ENCODE results near the gene RHOT2.

Gene RHOT2

DNA sequence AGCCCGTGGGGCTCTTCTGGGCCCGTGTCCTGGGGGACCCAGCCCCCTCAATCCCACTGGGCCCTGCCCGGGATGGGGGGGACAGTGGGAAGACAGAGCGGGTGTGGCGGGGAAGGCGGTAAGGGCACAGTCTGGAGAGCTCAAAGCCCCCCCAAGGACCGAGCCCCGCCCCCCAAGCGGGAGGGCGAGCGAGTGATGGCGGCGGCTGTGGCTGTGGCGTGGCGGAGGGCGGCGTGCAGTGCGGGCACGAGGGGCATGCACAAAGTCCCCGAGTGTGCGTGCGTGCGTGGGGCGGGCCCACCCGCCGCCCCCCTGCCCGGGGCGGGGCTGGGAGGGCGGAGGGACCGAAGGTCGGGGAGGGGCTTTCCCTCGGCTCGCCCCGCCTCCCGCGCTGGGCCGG is 25.8 kb downstream of the RHOT2 start:
- Histone ChIP-seq H3K27ac (no peak overlapping the region), H3K9ac (no peak overlapping the region), H4K20me1 (ENCODE audit: insufficient read depth) (no peaks in the 10 kb centered on the region), H3K27me3 (ENCODE audit: insufficient read depth, low read depth) (peaks cover 59% of the 10 kb centered on the region), H3K36me3 (ENCODE audit: insufficient read depth) (no peaks in the 10 kb centered on the region), H3K4me3 (IDR thresholded peaks at IDR 0.05; ENCODE audit: insufficient read depth, low read depth, low read length) (no peak overlapping the region), H2AFZ (ENCODE audit: low read depth) (no peak overlapping the region), H3K79me2 (ENCODE audit: insufficient read depth, low read depth) (no peaks in the 10 kb centered on the region), H3K4me1 (ENCODE audit: low read depth, poor library complexity, severe bottlenecking) (peaks cover 9% of the 10 kb centered on the region), H3K4me2 (no peak overlapping the region)
- TF ChIP-seq, protein P1, sequence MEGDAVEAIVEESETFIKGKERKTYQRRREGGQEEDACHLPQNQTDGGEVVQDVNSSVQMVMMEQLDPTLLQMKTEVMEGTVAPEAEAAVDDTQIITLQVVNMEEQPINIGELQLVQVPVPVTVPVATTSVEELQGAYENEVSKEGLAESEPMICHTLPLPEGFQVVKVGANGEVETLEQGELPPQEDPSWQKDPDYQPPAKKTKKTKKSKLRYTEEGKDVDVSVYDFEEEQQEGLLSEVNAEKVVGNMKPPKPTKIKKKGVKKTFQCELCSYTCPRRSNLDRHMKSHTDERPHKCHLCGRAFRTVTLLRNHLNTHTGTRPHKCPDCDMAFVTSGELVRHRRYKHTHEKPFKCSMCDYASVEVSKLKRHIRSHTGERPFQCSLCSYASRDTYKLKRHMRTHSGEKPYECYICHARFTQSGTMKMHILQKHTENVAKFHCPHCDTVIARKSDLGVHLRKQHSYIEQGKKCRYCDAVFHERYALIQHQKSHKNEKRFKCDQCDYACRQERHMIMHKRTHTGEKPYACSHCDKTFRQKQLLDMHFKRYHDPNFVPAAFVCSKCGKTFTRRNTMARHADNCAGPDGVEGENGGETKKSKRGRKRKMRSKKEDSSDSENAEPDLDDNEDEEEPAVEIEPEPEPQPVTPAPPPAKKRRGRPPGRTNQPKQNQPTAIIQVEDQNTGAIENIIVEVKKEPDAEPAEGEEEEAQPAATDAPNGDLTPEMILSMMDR (conservative IDR thresholded peaks at IDR 0.05; ENCODE audit: low read depth, low read length), result no peak

- Histone ChIP-seq H3K4me3 (IDR thresholded peaks at IDR 0.05; ENCODE audit: insufficient read depth, low read depth, low read length) (no peak overlapping the region), H3K27ac (no peak overlapping the region)
Measured at GRCh38 chr16:694187-694862, 26.4 kb downstream of the RHOT2 start.

GRCh38 chr16:694863-695354 is 27.0 kb downstream of the RHOT2 start:
- Histone ChIP-seq H4K20me1 (ENCODE audit: insufficient read depth) (no peaks in the 10 kb centered on the region), H3K4me1 (ENCODE audit: low read depth, poor library complexity, severe bottlenecking) (peaks cover 5% of the 10 kb centered on the region), H2AFZ (ENCODE audit: low read depth) (peak overlapping the region; percentile 44; the same call in 1 of the 2 replicates), H3K4me3 (IDR thresholded peaks at IDR 0.05; ENCODE audit: insufficient read depth, low read depth, low read length) (no peak overlapping the region), H3K9ac (no peak overlapping the region), H3K4me2 (peak overlapping the region; percentile 67; the same call in 1 of the 2 replicates), H3K36me3 (ENCODE audit: insufficient read depth) (no peaks in the 10 kb centered on the region), H3K27ac (no peak overlapping the region), H3K79me2 (ENCODE audit: insufficient read depth, low read depth) (no peaks in the 10 kb centered on the region), H3K27me3 (ENCODE audit: insufficient read depth, low read depth) (peaks cover 70% of the 10 kb centered on the region)
- TF ChIP-seq, protein P1 (conservative IDR thresholded peaks at IDR 0.05; ENCODE audit: low read depth, low read length), result no peak

More at GRCh38 chr16:694187-694862, 26.4 kb downstream of the RHOT2 start:
- Histone ChIP-seq H2AFZ (ENCODE audit: low read depth) (no peak overlapping the region; the same call in 1 of the 2 replicates), H3K79me2 (ENCODE audit: insufficient read depth, low read depth) (no peaks in the 10 kb centered on the region), H3K4me1 (ENCODE audit: low read depth, poor library complexity, severe bottlenecking) (peaks cover 8% of the 10 kb centered on the region), H3K4me2 (peak overlapping the region; percentile 67; the same call in 1 of the 2 replicates), H4K20me1 (ENCODE audit: insufficient read depth) (no peaks in the 10 kb centered on the region), H3K9ac (no peak overlapping the region), H3K36me3 (ENCODE audit: insufficient read depth) (no peaks in the 10 kb centered on the region), H3K27me3 (ENCODE audit: insufficient read depth, low read depth) (peaks cover 64% of the 10 kb centered on the region)
- TF ChIP-seq, protein P1 (conservative IDR thresholded peaks at IDR 0.05; ENCODE audit: low read depth, low read length), result no peak

- no peaks in the 10 kb centered on the region for H3K79me2 ChIP-seq (ENCODE audit: insufficient read depth, low read depth)
- peak overlapping the region; percentile 37; the same call in 1 of the 2 replicates for H3K9ac ChIP-seq
- peak overlapping the region; percentile 95 for H3K4me2 ChIP-seq
- peaks cover 5% of the 10 kb centered on the region for H3K4me1 ChIP-seq (ENCODE audit: low read depth, poor library complexity, severe bottlenecking)
- peaks cover 76% of the 10 kb centered on the region for H3K27me3 ChIP-seq (ENCODE audit: insufficient read depth, low read depth)
- H3K4me3 ChIP-seq (IDR thresholded peaks at IDR 0.05; ENCODE audit: insufficient read depth, low read depth, low read length), result no peak overlapping the region
- no peaks in the 10 kb centered on the region for H4K20me1 ChIP-seq (ENCODE audit: insufficient read depth)
- H3K36me3 ChIP-seq (ENCODE audit: insufficient read depth), result no peaks in the 10 kb centered on the region
- peak overlapping the region; percentile 82; the same call in 1 of the 2 replicates for H2AFZ ChIP-seq (ENCODE audit: low read depth)
- TF ChIP-seq, protein P1 (conservative IDR thresholded peaks at IDR 0.05; ENCODE audit: low read depth, low read length), result no peak
- peak overlapping the region; percentile 28; the same call in 1 of the 2 replicates for H3K27ac ChIP-seq
Measured at GRCh38 chr16:695355-696089, 27.6 kb downstream of the RHOT2 start.

Data from KMS-11 (cell line).